ENCODE measurements around the gene BEND7. TPM values are rescaled to one million over a fixed set of nuclear protein-coding genes. Genes with fewer than 3 reads are reported as not detected.

Gene BEND7
- total and polyA plus RNA-seq, 2 of the 8 experiments (the other 6 are each of a cell fraction or from before 2014, with no cell fraction given), result 1.9 to 8.2 TPM

DNA sequence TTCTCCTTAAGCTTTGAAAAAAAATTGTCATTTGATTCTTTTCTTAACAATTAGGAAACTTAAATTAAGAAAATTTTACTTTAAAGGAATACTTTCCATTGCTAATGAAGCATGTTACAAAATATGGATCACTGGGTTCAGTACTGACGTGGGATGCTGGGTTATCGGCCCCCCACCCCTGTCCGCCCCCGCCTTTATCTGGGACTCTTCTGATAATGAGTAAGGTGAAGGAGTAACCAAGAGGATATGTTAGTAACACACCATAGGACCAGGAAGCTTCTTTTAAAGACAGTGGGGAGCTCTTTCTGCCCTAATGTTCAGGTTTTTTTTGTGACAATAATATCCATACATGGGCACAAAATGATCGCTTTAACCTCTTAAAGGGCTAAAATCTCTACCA, 29.7 kb downstream of the BEND7 start:
- Histone ChIP-seq H3K56ac (replicated peaks; ENCODE audit: insufficient read length, low read depth, low read length) (no peak overlapping the region), H3K18ac (ENCODE audit: extremely low read depth, low read length) (no peak overlapping the region), H3K9me3 (ENCODE audit: insufficient read depth in 2 of 2, low read depth in 1 of 2, low read length in 1 of 2) (no peaks in the 10 kb centered on the region), H4K5ac (ENCODE audit: insufficient read length, low read depth, low read length) (no peak overlapping the region), H2BK12ac (ENCODE audit: low read depth, low read length) (no peak overlapping the region), H4K8ac (ENCODE audit: extremely low read depth, insufficient read depth, low read length) (no peak overlapping the region), H3K79me1 (ENCODE audit: low read depth, low read length) (no peaks in the 10 kb centered on the region), H2BK5ac (ENCODE audit: low read depth, low read length) (no peak overlapping the region), H4K20me1 (replicated peaks in 1 of 2; ENCODE audit: control insufficient read depth in 1 of 2, insufficient read depth in 2 of 2, low read length in 2 of 2) (no peaks in the 10 kb centered on the region), H3K27ac (ENCODE audit: low read depth, low read length) (no peak overlapping the region), H2AK5ac (ENCODE audit: low read depth, low read length) (no peak overlapping the region), H3K9ac (replicated peaks in 1 of 4; ENCODE audit: extremely low read depth in 1 of 4, low read depth in 3 of 4, low read length in 3 of 4) (no peak overlapping the region), H3K23ac (ENCODE audit: insufficient read length) (no peak overlapping the region), H3K27me3 (replicated peaks in 1 of 4; ENCODE audit: control insufficient read depth in 3 of 4, extremely low read depth in 1 of 4, insufficient read depth in 3 of 4, low read length in 3 of 4) (no peaks in the 10 kb centered on the region; a peak in 1 of 7 replicates), H3K4me3 (ENCODE audit: extremely low read depth in 1 of 4, insufficient read depth in 2 of 4, low read depth in 3 of 4, low read length in 4 of 4) (no peak overlapping the region), H3K4me2 (ENCODE audit: insufficient read depth in 1 of 2, low read depth in 2 of 2, low read length in 2 of 2) (no peak overlapping the region), H3K36me3 (ENCODE audit: control insufficient read depth in 2 of 4, insufficient read depth in 4 of 4, low read length in 3 of 4) (no peaks in the 10 kb centered on the region), H3K4me1 (replicated peaks in 1 of 4; ENCODE audit: control insufficient read depth in 3 of 4, insufficient read depth in 4 of 4, low read length in 3 of 4) (no peaks in the 10 kb centered on the region), H3K4ac (replicated peaks; ENCODE audit: insufficient read length, low read depth, low read length) (no peak overlapping the region), H4K91ac (replicated peaks; ENCODE audit: insufficient read length, low read length) (no peak overlapping the region), H2BK120ac (replicated peaks; ENCODE audit: low read depth, low read length) (no peak overlapping the region), H2AFZ (ENCODE audit: low read length) (no peak overlapping the region), H3K79me2 (ENCODE audit: control insufficient read depth in 1 of 2, insufficient read depth in 2 of 2, low read length in 2 of 2) (no peaks in the 10 kb centered on the region), H2BK15ac (ENCODE audit: low read length) (no peak overlapping the region), H2BK20ac (ENCODE audit: low read length) (no peak overlapping the region), H3K23me2 (ENCODE audit: low read depth, low read length) (no peaks in the 10 kb centered on the region), H3K14ac (ENCODE audit: insufficient read length) (no peak overlapping the region)
- ChIA-PET CTCF (ENCODE audit: partially characterized antibody) (interaction anchor here (0.6 to 1.4 kb wide), 6 partner anchors 17 to 551 kb away, joined by 3 read pairs; no protein-coding TSS in a partner anchor), POLR2A (ENCODE audit: partially characterized antibody) (no interaction called here)
- DNase-seq (ENCODE audit: low read depth in 1 of 2, low spot score in 2 of 2), result no peak
- WGBS, 2 experiments (ENCODE audit: extremely low coverage in 1 of 2, insufficient coverage in 1 of 2, insufficient read length in 1 of 2, insufficient replicate concordance in 2 of 2, low coverage in 1 of 2, low lambda C conversion rate in 2 of 2, missing lambda C conversion rate in 1 of 2), result 94% methylated on average over 5 of the region's 5 CpGs; no CpG with 5 or more reads in 1 of the 2 experiments
- TF ChIP-seq CHD2 (IDR thresholded peaks at IDR 0.05; ENCODE audit: low read length) (no peak), HDAC2 (IDR thresholded peaks at IDR 0.05; ENCODE audit: borderline replicate concordance in 1 of 2, low read depth in 2 of 2, low read length in 2 of 2) (no peak), NRF1 (IDR thresholded peaks at IDR 0.05; ENCODE audit: low read depth, low read length) (no peak), CHD1 (IDR thresholded peaks at IDR 0.05; ENCODE audit: low read depth, low read length) (no peak), RBBP5 (IDR thresholded peaks at IDR 0.05; ENCODE audit: borderline replicate concordance, low read depth, low read length) (no peak), NANOG (IDR thresholded peaks at IDR 0.05; ENCODE audit: insufficient read depth, low read depth, low read length, poor library complexity, severe bottlenecking) (no peak), TCF12 (IDR thresholded peaks at IDR 0.05; ENCODE audit: low read depth, low read length) (no peak), BRCA1 (IDR thresholded peaks at IDR 0.05; ENCODE audit: low read depth, low read length) (no peak), EZH2 (IDR thresholded peaks at IDR 0.05; ENCODE audit: low read depth, low read length, severe bottlenecking) (no peak), YY1 (IDR thresholded peaks at IDR 0.05; ENCODE audit: low read depth, low read length) (no peak), SP4 (IDR thresholded peaks at IDR 0.05; ENCODE audit: low read length) (no peak)
- TF ChIP-seq, protein P1, sequence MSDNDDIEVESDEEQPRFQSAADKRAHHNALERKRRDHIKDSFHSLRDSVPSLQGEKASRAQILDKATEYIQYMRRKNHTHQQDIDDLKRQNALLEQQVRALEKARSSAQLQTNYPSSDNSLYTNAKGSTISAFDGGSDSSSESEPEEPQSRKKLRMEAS (IDR thresholded peaks at IDR 0.05), result no peak
- TF ChIP-seq, protein P2, sequence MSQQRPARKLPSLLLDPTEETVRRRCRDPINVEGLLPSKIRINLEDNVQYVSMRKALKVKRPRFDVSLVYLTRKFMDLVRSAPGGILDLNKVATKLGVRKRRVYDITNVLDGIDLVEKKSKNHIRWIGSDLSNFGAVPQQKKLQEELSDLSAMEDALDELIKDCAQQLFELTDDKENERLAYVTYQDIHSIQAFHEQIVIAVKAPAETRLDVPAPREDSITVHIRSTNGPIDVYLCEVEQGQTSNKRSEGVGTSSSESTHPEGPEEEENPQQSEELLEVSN (IDR thresholded peaks at IDR 0.05), result no peak
- no peak for FAIRE-seq
